HL-60 (cell line): ENCODE measurements around the gene FES.
"Not testable (repeated sequence)": the region's sequence is repeated elsewhere in the genome, so short reads cannot be mapped to it uniquely, and the experiment has no call there.

ENCODE experiments used
- DNase-seq, 2 experiments: peaks; one replicate each; pipeline ENCODE4 v3.0.0-alpha.2; 2010 to 2020; ENCODE audit warnings: low read depth in 1 of 2, low spot score in 1 of 2
- H3K27ac ChIP-seq: fragments of 250-450 bp; sonication (Bioruptor Pico); replicated peaks from 2 replicates; pipeline ENCODE4 v1.5.1; 2020; ENCODE audit warnings: mild to moderate bottlenecking, moderate library complexity
- H3K27me3 ChIP-seq: fragments of 250-450 bp; sonication (Bioruptor Pico); 2 replicates; pipeline ENCODE4 v1.5.1; 2021; ENCODE audit warnings: mild to moderate bottlenecking, moderate library complexity; ENCODE audit not compliant: insufficient read depth, poor library complexity, severe bottlenecking
- H3K4me3 ChIP-seq: replicated peaks from 2 replicates; pipeline ENCODE4 v1.5.1; 2011; ENCODE audit warnings: mild to moderate bottlenecking, control low read depth, low read length; ENCODE audit not compliant: insufficient read depth
- GABPA ChIP-seq: IDR thresholded peaks from 2 replicates; pipeline ENCODE4 v1.6.1; 2012; ENCODE audit warnings: low read depth
- POLR2AphosphoS5 ChIP-seq: IDR thresholded peaks from 2 replicates; pipeline ENCODE4 v1.6.1; 2012; ENCODE audit warnings: low read depth
- SPI1 ChIP-seq: IDR thresholded peaks from 2 replicates; pipeline ENCODE4 v1.6.1; 2012; ENCODE audit warnings: low read depth, mild to moderate bottlenecking, borderline replicate concordance
- TF ChIP-seq, protein P1 (sequence below): IDR thresholded peaks from one replicate; pipeline ENCODE4 v1.5.1; 2011; ENCODE audit warnings: low read length, control low read depth, inconsistent platforms; ENCODE audit not compliant: insufficient read depth
- TF ChIP-seq, protein P2 (sequence below): IDR thresholded peaks from 2 replicates; pipeline ENCODE4 v1.6.1; 2012; ENCODE audit warnings: low read depth; ENCODE audit not compliant: insufficient replicate concordance

Gene FES

DNA sequence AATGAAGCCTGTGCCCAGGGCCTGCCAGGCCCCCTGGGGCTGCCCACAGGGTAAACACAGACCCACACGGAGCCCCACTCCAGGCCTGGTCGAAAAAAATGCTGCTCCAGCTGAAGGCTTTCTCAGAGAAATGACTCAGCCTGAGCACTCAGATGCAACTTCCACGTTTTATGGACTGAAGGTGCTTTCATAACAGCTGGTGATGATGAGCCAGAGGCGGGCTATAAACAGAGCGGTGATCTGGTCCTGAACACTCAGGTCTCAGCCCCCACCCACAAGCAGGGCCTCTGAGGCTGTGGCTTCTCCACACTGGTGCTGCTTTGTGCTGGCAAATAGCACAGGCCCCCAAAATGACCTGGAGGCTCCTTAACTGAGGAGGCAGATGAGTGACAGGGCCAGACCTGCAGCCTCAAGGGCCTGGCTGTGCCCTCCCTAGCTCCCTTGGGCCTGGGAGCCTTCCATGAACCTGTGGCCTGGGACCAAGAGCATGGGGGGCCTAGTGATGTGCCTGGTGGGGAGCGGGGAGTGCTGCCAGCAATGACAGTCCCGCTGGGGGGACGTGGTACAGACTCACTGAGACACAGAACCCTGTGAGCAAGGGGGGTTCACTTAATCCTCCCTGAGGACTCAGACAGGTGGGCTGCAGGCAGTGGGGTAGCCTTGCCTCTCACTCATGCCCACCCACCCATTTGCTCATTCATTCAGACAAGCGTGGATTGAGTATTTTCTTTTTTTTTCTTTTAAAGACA is 38.9 kb upstream of the FES start:
- peak overlapping the region; percentile 70 for H3K27ac ChIP-seq
- no peak overlapping the region for H3K4me3 ChIP-seq
- H3K27me3 ChIP-seq: no peaks in the 10 kb centered on the region
- TF ChIP-seq SPI1 (no peak), GABPA (no peak), POLR2AphosphoS5 (no peak)
- TF ChIP-seq, protein P1, sequence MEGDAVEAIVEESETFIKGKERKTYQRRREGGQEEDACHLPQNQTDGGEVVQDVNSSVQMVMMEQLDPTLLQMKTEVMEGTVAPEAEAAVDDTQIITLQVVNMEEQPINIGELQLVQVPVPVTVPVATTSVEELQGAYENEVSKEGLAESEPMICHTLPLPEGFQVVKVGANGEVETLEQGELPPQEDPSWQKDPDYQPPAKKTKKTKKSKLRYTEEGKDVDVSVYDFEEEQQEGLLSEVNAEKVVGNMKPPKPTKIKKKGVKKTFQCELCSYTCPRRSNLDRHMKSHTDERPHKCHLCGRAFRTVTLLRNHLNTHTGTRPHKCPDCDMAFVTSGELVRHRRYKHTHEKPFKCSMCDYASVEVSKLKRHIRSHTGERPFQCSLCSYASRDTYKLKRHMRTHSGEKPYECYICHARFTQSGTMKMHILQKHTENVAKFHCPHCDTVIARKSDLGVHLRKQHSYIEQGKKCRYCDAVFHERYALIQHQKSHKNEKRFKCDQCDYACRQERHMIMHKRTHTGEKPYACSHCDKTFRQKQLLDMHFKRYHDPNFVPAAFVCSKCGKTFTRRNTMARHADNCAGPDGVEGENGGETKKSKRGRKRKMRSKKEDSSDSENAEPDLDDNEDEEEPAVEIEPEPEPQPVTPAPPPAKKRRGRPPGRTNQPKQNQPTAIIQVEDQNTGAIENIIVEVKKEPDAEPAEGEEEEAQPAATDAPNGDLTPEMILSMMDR: no peak
- TF ChIP-seq, protein P2, sequence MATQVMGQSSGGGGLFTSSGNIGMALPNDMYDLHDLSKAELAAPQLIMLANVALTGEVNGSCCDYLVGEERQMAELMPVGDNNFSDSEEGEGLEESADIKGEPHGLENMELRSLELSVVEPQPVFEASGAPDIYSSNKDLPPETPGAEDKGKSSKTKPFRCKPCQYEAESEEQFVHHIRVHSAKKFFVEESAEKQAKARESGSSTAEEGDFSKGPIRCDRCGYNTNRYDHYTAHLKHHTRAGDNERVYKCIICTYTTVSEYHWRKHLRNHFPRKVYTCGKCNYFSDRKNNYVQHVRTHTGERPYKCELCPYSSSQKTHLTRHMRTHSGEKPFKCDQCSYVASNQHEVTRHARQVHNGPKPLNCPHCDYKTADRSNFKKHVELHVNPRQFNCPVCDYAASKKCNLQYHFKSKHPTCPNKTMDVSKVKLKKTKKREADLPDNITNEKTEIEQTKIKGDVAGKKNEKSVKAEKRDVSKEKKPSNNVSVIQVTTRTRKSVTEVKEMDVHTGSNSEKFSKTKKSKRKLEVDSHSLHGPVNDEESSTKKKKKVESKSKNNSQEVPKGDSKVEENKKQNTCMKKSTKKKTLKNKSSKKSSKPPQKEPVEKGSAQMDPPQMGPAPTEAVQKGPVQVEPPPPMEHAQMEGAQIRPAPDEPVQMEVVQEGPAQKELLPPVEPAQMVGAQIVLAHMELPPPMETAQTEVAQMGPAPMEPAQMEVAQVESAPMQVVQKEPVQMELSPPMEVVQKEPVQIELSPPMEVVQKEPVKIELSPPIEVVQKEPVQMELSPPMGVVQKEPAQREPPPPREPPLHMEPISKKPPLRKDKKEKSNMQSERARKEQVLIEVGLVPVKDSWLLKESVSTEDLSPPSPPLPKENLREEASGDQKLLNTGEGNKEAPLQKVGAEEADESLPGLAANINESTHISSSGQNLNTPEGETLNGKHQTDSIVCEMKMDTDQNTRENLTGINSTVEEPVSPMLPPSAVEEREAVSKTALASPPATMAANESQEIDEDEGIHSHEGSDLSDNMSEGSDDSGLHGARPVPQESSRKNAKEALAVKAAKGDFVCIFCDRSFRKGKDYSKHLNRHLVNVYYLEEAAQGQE: no peak
- peak in 1 of 2 experiments; percentile 87 for DNase-seq

DNA sequence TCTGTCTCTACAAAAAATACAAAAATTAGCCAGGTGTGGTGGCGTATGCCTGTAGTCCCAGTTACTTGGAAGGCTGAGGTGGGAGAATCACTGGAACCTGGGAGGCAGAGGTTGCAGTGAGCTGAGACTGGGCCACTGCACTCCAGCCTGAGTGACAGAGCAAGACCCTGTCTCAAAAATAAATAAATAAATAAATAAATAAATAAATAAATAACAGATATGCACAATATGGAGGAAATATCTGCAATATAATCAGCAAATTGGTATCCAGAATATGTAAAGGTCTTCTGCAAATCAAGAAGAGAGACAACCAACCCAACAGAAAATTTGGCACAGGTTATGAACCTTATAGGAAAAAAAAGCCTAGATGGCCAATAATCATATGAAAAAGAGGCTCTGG is 34.9 kb upstream of the FES start:
- not testable (repeated sequence) for H3K27ac ChIP-seq, DNase-seq

DNA sequence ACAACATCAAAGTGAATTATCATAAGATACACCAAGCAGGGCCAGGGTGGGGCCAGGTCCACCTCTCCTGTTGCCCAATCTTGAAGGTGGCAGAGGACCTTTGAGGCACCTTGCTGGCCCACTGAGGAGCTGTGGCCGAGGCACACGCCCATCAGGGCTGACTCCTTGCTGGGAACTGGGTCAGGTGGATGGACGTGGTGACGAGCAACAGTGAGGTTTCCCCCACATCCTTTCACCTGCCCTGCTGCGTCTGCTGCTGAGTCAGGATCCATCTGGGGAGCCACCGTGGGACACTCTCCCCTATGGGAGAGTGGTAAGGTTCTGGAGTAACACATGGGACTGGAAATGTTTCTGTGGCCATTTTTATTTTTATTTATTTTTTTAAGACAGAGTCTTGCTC is 33.2 kb upstream of the FES start:
- Histone ChIP-seq H3K27ac (no peak overlapping the region), H3K27me3 (no peaks in the 10 kb centered on the region), H3K4me3 (no peak overlapping the region)
- TF ChIP-seq, protein P1: no peak
- TF ChIP-seq POLR2AphosphoS5 (no peak), GABPA (no peak), SPI1 (no peak)
- TF ChIP-seq, protein P2: no peak
- no peak for DNase-seq

More for the DNA sequence above, 34.9 kb upstream of the FES start:
- H3K27me3 ChIP-seq, H3K4me3 ChIP-seq: not testable (repeated sequence)

DNA sequence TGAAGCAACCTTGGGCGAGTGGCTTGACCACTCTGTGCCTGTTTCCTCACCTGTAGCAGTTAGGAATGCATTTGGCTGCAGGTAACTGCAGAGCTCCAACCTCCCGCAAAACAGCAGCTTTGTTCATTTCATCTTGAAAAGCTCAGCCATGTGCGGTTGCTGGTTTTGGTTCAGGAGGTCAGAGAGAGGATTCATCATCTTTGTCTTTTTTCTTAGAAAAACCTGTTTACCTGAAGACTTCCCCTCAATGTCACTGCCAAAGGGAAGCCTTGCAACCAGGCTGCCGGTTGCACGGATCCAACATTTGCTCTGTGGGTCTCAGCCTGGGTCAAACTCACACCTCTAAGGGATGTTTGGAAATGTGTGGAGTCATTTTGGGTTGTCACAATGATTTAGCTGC is 32.4 kb upstream of the FES start:
- H3K27me3 ChIP-seq: no peaks in the 10 kb centered on the region
- H3K27ac ChIP-seq: no peak overlapping the region
- no peak for TF ChIP-seq SPI1
- TF ChIP-seq, protein P1: no peak
- no peak for TF ChIP-seq POLR2AphosphoS5
- TF ChIP-seq, protein P2: no peak
- no peak for TF ChIP-seq GABPA
- H3K4me3 ChIP-seq: no peak overlapping the region
- DNase-seq: no peak
